ENCODE results near the gene SEC14L5. TPM values are rescaled to one million over a fixed set of nuclear protein-coding genes. Genes with fewer than 3 reads are reported as not detected.

The SEC14L5 gene
- total and polyA plus RNA-seq, 10 of the 15 experiments (the other 5 are each of a cell fraction or from before 2014, with no cell fraction given) = 0.01 TPM; not detected in 9

- ChIA-PET CTCF (no interaction called here), RAD21 (ENCODE audit: unreplicated experiment) (no interaction called here), POLR2A (no interaction called here), SMC1A (ENCODE audit: uncharacterized antibody, unreplicated experiment) (no interaction called here)
- Histone ChIP-seq H3K4me2 (ENCODE audit: control insufficient read depth, insufficient read depth) (no peak overlapping the region), H3K4me3 (no peak overlapping the region), H3K27me3 (replicated peaks in 1 of 2; ENCODE audit: control insufficient read depth in 2 of 2, insufficient read depth in 2 of 2, low read length in 1 of 2) (no peaks in the 10 kb centered on the region), H4K20me1 (ENCODE audit: control insufficient read depth, insufficient read depth) (no peaks in the 10 kb centered on the region), H3K79me2 (ENCODE audit: control insufficient read depth, insufficient read depth, low read length) (no peaks in the 10 kb centered on the region), H3K36me3 (ENCODE audit: control insufficient read depth in 2 of 2, insufficient read depth in 2 of 2, low read length in 1 of 2) (no peaks in the 10 kb centered on the region), H3K27ac (ENCODE audit: control insufficient read depth, insufficient read depth) (no peak overlapping the region), H3K4me1 (ENCODE audit: control insufficient read depth, insufficient read depth, low read length) (peaks cover 10% of the 10 kb centered on the region), H2AFZ (ENCODE audit: control insufficient read depth, low read depth, low read length) (no peak overlapping the region), H3K9ac (ENCODE audit: control insufficient read depth, insufficient read depth, low read length) (no peak overlapping the region), H3K9me3 (replicated peaks; ENCODE audit: control insufficient read depth, insufficient read depth, low read length) (no peaks in the 10 kb centered on the region; the same call in 1 of the 3 replicates)
- FAIRE-seq (no peak), DNase-seq (ENCODE audit: low read depth, low spot score) (no peak), ATAC-seq (no peak)
- intact Hi-C loops (cut with micrococcal nuclease; ENCODE audit: unreplicated experiment) (no loop called here), in situ Hi-C loops (cut with MboI) (no loop called here)
- BruUV-seq (replicated peaks) = no TSS peak
- no peak for TF ChIP-seq KLF5 (IDR thresholded peaks at IDR 0.05; ENCODE audit: partially characterized antibody)
- TF ChIP-seq ASH2L (IDR thresholded peaks at IDR 0.05; ENCODE audit: borderline replicate concordance, low read depth) = no peak
- no peak for TF ChIP-seq BMI1 (IDR thresholded peaks at IDR 0.05; ENCODE audit: borderline replicate concordance)
- no peak for TF ChIP-seq NRF1 (conservative IDR thresholded peaks at IDR 0.05; ENCODE audit: low read depth, low read length)
- TF ChIP-seq HSF1 (IDR thresholded peaks at IDR 0.05; ENCODE audit: low read depth, low read length) = no peak
- no peak for TF ChIP-seq PML (IDR thresholded peaks at IDR 0.05; ENCODE audit: low read length)
- TF ChIP-seq SREBF2 (IDR thresholded peaks at IDR 0.05; ENCODE audit: low read length) = no peak
- no peak for TF ChIP-seq KDM1A (IDR thresholded peaks at IDR 0.05; ENCODE audit: borderline replicate concordance)
- no peak for TF ChIP-seq CHD1 (IDR thresholded peaks at IDR 0.05; ENCODE audit: low read depth, low read length)
- no peak for TF ChIP-seq NR2C2 (IDR thresholded peaks at IDR 0.05; ENCODE audit: borderline replicate concordance, control insufficient read depth, insufficient read length, low read depth)
- TF ChIP-seq IRF5 (IDR thresholded peaks at IDR 0.05; ENCODE audit: borderline replicate concordance) = no peak
- TF ChIP-seq ZNF207 (IDR thresholded peaks at IDR 0.05; ENCODE audit: borderline replicate concordance) = no peak
- no peak for TF ChIP-seq YY1 (IDR thresholded peaks at IDR 0.05; ENCODE audit: low read depth, low read length)
- no peak for TF ChIP-seq CEBPB (IDR thresholded peaks at IDR 0.05; ENCODE audit: borderline replicate concordance in 1 of 2, low read depth in 2 of 2, low read length in 2 of 2)
- no peak for TF ChIP-seq MYB (IDR thresholded peaks at IDR 0.05; ENCODE audit: borderline replicate concordance, low read depth, low read length)
- WGBS (ENCODE audit: insufficient coverage, insufficient replicate concordance, low lambda C conversion rate, missing lambda C conversion rate) = 15% methylated on average over 2 of the region's 2 CpGs
These were observed 88.8 kb downstream of the SEC14L5 start for GRCh38 chr16:5046914-5047313.

Data from GM12878 (cell line).